ENCODE results near the gene SPC24. TPM values are rescaled to one million over a fixed set of nuclear protein-coding genes. Genes with fewer than 3 reads are reported as not detected.
"Not testable (repeated sequence)": the region's sequence is repeated elsewhere in the genome, so short reads cannot be mapped to it uniquely, and the experiment has no call there.

Gene SPC24
- total RNA-seq, 1 experiment from 2014 or later, result 64.4 TPM

GRCh38 chr19:11192957-11193939 is 37.7 kb upstream of the SPC24 start:
- no peak for DNase-seq (ENCODE audit: low read depth)

- DNase-seq (ENCODE audit: low read depth), result no peak
These were observed 36.4 kb upstream of the SPC24 start for GRCh38 chr19:11191934-11192333.

- DNase-seq (ENCODE audit: low read depth), result peak; percentile 82
These were observed 35.7 kb upstream of the SPC24 start for GRCh38 chr19:11191273-11191755.

- DNase-seq (ENCODE audit: low read depth), result no peak
These were observed 34.9 kb upstream of the SPC24 start for GRCh38 chr19:11190501-11190900.

GRCh38 chr19:11187441-11187840 is 31.9 kb upstream of the SPC24 start:
- no peak for DNase-seq (ENCODE audit: low read depth)

- no peak for DNase-seq (ENCODE audit: low read depth)
These were observed 27.4 kb upstream of the SPC24 start for GRCh38 chr19:11182994-11183393.

GRCh38 chr19:11181488-11181887 is 25.9 kb upstream of the SPC24 start:
- DNase-seq (ENCODE audit: low read depth), result no peak

- not testable (repeated sequence) for DNase-seq (ENCODE audit: low read depth)
These were observed 25.4 kb upstream of the SPC24 start for GRCh38 chr19:11180975-11181374.

- no peak for DNase-seq (ENCODE audit: low read depth)
These were observed 24.8 kb upstream of the SPC24 start for GRCh38 chr19:11180346-11180745.

- no peak for DNase-seq (ENCODE audit: low read depth)
These were observed 24.2 kb upstream of the SPC24 start for GRCh38 chr19:11179716-11180297.

GRCh38 chr19:11179145-11179465 is 23.5 kb upstream of the SPC24 start:
- not testable (repeated sequence) for DNase-seq (ENCODE audit: low read depth)

GRCh38 chr19:11177592-11177991 is 22.0 kb upstream of the SPC24 start:
- DNase-seq (ENCODE audit: low read depth), result no peak

- DNase-seq (ENCODE audit: low read depth), result no peak
These were observed 21.0 kb upstream of the SPC24 start for GRCh38 chr19:11176466-11177193.

- DNase-seq (ENCODE audit: low read depth), result no peak
These were observed 20.3 kb upstream of the SPC24 start for GRCh38 chr19:11175920-11176319.

- no peak for DNase-seq (ENCODE audit: low read depth)
These were observed 18.8 kb upstream of the SPC24 start for GRCh38 chr19:11174336-11174735.

GRCh38 chr19:11173516-11174155 is 18.1 kb upstream of the SPC24 start:
- DNase-seq (ENCODE audit: low read depth), result no peak

- no peak for DNase-seq (ENCODE audit: low read depth)
These were observed 17.0 kb upstream of the SPC24 start for GRCh38 chr19:11172576-11172975.

- no peak for DNase-seq (ENCODE audit: low read depth)
These were observed 15.6 kb upstream of the SPC24 start for GRCh38 chr19:11171144-11171543.

- DNase-seq (ENCODE audit: low read depth), result no peak
These were observed 14.5 kb upstream of the SPC24 start for GRCh38 chr19:11169896-11170678.

GRCh38 chr19:11168568-11168967 is 13.0 kb upstream of the SPC24 start:
- DNase-seq (ENCODE audit: low read depth), result peak; percentile 99
